NK-92 (cell line): ENCODE data around the gene FGGY.

Experiments
- DNase-seq: peaks from one replicate; lab custom pipeline; 2025; ENCODE audit not compliant: unreplicated experiment; lab: John Stamatoyannopoulos, UW

FGGY gene

DNA sequence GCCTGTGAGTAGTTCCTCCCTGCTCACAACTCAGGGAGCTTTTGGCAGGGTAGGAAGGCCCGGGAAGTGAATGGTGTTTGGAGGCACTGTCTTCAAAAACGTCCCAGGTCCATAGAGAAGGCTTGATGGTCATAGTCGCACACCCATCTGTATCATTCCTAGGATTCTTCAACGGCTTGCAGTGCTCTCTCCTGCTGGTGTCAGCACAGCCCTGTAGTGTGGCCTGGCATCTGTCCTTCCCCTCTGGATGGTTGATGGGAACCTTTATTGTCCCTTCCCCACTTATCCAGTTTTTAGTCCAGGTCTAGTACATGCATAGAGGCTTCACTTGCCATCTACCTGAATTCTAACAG is 375.0 kb downstream of the FGGY start:
- no peak for DNase-seq

DNA sequence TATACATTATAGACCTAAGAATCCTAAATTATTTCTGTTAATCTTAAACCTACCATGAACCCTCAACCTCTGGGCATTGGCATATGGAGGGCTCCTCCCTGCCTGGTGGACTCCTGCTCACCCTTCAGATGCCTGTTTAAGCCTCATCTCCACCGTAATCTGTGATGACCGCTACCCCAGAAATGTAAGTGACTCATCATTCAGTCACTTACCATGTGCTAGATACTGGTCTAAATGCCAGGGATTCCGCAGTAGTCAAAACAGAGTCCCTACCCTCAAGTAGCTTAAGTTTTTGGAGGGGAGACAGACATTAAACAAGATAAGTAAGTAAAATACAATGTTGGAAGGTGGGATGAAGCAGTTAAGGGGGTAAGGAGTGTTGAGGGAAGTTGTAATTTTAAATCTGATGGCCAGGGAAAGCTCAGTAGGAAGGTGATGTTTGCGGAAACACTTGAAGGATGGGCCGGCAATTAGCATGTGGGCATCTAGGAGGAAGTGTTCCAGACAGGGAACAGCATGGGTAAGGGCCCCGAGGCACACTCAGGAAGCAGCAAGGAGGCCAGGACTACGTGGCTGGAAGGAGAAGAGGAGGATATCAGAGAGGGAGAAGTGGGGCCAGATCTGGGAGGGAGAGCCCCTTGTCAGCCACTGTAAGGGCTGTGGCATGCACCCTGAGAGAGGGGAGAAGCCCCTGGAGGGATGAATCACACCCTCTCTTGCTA is 376.1 kb downstream of the FGGY start:
- no peak for DNase-seq

DNA sequence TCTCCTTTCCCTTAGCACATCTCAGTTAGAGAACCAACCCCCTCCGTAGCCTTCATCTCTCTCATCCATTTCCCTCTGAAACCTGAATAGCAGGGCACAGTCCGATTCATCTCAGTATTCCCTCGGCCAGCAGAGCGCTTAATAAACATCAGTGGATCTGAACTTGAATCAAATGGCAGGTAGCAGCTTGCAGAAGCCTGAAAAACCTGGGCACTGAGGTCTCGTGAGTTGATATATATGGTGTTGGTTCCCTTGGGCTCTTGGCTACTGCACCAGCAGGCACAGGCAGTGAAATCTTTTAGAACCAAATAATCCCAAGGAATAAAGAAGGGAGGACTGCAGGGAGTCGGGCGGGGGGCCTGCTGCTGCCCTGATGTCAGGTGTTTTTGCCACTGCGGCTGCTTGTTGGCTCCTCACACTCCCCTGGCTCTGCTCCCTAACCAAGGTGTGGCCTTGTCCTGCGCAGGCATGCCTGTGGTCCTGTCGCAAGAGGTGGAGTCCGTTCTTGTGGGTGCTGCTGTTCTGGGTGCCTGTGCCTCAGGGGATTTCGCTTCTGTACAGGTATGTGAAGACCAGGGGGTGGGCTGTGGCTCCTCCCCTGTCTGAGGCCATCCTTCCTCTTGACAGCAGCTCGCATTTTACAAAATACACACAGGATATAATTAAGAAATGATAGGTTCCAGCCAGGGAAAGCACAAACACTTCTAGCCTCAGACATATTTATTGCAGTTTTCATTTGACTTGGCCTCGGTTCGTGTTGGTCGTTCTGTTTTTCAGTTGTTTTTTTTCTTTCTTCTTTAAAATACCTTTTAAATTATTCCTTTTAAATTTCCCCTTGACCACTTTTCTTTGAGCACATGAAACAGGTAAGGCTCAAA is 376.9 kb downstream of the FGGY start:
- no peak for DNase-seq

DNA sequence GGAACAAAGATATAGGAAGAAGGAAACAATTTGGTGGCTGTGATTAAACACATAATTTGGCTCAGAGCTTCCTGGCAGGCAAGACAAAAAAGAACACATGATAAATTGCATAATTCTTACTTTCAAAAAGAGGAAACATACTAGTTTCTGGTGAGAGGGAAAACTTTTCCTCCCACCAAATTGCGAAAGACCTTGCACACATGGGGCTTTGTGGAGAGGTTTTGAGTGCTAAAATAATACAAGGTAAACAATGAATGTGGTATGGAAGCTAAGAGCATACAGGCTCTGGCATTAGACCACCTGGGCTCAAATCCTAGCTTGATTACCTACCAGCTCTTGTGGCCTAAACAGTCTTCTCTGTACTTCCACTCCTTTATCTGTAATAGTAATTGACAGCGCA is 377.7 kb downstream of the FGGY start:
- DNase-seq, result no peak

DNA sequence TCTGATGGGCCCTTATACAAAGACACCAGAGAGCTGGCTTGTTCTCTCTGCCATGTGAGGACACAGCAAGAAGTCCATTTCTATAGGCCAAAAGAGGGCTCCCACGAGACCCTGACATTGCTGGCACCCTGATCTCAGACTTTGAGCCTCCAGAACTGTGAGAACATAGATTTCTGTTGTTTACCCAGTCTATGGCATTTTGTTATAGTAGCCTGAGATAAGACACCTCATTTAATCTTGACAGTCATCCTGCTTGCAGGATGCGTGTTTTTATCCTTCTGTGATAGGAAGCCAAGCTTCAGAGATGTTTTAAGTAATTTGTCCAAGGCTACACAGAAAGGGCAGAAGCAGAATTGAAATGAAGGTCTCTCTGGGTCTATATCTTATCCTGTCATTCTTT is 379.0 kb downstream of the FGGY start:
- no peak for DNase-seq

DNA sequence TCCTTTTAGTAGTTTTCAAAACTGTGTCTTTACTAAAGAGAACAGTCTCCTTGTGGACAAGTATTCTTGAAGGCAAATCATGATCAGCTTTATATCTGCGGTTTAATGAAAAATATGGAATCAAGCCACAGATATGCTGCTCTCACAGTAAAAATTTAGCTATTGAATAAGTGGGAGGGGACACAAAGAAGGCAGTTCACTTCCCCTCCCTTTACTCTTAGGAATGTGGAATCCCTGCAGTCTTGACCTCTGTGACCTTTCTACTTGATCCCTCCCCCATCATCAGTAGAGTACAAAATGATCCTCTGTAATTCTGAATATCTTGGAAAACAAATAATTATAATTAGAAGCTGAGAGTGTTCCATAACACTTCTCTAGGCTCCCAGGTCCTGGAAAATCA is 381.1 kb downstream of the FGGY start:
- no peak for DNase-seq

DNA sequence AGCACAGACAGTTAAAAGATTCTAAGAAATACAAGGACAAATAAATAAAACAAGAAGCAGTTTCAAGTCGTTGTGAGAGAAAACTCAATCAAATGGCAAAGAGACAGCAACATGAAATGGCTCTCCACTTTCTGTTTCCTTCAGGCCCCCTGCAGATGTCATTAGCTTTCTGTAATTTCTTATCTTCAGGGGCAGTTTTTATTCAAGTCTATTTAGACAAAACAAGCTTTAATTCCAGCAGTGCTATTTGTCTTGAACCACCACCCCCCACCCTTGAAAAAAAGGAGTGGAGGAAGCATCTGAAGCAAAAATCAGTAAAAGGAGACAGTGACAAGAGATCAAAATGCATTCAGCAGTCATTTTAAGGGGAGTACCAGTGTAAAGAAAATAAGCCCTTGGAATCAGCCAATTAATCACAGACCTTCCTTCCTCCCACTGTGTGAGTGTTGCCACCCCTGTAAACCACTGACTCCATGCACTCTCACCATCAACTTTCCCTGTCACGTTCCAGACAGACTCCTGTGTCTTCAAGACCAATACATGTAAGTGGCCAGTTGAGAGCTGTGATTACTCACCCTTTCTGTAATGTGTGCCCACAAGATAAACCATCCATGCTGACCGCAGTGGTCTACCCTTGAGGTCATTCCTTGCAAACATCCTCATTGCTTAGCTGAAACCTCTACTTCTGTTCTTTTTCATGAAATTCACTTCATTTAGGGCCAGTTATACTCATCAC is 381.8 kb downstream of the FGGY start:
- DNase-seq, result no peak

DNA sequence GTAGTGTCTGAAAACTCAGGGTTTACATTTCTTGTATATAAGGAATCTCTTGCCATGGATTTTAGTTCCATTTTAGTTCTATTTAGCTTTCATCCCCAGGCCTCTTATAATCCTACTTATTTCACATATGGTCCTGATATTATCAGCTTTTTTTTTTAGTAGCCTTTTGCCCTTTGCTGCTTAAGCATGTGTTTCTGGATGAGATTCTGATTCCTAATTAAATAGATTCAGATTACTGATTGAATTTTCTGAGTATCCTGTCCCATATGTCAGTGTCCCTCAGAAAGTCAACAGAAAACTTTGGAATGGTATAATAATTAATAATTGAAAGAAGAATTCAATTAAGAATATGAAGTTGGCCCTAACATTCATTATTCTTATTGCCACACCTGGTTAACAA is 383.1 kb downstream of the FGGY start:
- DNase-seq, result no peak

DNA sequence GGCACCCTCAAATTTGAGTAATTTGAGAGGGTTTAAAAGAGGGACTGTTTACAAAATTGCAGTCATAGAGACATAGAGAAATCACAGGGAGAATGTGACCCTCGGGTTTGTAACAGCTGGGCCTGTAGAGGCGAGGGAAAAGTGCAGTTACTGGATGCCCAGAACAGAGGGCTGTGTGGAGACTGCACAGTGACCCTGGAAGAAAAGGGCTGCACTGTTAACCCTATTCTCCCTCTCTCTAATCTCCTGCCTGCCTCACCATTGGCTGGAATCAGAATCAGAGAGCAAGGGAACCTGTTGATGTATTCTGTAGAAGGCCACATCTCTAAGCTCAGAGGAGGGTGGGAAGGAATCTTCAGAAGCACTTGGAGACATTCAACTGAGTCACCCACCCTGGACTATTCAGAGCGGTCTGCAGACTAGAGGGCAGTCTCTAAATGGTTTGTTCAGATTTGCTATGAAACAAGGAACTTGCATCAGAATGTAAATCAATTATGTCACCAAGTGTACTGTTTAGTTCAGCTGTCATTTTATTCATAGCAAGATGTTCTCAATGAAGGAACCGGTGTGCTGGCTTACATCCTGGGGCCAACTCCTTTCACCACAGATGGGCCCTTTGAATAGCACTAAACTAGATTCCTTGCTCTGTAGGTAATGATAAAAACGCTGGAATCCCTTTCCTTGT is 385.6 kb downstream of the FGGY start:
- DNase-seq, result no peak

DNA sequence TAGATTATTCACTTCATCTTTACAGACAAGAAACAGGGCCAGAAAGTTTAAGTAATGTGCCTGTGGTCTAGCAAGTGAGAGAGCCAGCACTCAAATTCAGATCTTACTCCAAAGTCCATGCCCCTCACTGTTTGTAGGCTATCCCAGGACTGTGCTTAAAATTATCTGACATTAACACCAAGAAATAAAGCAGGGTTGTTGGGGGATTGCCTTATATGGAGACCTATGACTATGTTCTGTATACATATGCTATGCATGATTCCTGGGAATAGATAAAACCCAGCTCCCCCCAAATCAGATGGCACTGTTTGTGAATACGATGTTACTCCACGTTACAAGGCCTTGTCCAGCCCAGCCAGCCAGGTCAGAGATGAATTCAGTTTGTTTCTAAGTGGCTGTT is 386.3 kb downstream of the FGGY start:
- DNase-seq, result no peak

DNA sequence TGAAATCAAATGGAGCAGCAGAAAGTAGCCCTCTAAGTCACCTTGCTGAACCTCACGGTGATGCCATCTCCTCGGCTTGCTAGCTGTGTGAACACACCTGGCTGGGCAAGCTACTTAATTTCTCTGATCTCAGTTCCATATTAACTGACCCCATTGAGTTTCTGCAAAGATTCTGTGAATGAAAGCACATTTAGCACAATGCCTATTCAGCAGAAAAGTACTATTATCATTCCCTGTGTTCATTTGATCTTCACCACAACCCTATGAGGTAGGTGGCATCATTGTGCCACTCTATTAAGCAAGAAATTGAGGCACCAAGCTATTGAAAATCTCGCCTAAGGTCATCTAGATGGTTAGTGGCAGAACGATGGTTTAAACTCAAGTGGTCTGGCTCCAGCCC is 387.8 kb downstream of the FGGY start:
- DNase-seq, result no peak

DNA sequence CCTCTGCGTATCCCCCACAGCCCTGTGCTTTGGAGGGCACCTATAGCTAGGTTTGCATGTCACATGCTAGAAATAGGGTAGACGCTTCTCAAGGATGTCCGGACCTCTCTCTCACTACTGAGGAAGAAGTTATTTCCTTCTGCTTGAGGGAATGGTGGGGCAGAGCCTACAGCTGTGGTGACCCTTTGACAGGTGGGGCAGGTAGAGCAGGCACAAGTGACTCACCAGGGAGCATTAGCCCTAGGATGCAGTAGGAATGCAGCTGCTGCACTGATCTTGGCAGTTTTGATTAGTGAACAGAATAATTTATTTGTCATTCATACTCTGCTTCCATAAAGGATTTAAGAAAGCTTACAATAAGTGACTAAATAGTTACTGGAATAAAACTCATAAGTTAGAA is 388.2 kb downstream of the FGGY start:
- DNase-seq, result no peak

DNA sequence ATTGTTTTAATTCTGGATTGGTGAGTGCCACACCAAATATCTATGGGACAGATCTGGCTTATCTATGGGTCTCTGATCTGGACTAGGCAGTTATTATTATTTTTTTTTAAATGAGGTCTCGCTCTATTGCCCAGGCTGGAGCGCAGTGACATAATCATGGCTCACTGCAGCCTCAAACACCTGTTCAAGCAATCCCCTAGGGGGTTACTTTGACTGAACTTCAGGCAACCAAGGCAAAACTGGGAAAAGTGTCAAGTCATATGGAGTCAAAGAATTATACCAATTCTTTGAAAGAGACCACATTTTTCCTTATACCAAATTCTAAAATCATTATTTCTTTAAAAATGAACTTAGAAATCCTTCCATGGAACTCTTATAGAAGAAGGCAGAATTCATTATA is 388.8 kb downstream of the FGGY start:
- DNase-seq, result no peak

DNA sequence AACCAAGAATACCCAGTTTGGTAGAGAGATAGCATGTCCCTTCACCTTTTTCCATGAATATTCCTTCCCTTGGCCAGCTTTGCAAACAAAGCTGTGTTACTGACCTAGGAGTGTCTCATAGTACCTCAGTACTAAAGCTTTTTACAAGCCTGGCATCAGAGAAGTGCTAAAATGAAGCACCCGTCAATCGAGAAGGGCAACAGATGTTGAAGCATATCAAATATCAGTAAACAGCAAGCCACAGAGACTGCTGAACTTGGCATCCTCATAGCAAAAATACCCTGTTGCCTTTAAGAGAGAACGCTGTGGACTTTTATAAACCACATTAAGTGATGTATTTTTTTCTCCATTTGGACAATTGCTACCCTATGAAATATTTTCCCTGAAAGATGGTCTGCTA is 389.3 kb downstream of the FGGY start:
- no peak for DNase-seq

DNA sequence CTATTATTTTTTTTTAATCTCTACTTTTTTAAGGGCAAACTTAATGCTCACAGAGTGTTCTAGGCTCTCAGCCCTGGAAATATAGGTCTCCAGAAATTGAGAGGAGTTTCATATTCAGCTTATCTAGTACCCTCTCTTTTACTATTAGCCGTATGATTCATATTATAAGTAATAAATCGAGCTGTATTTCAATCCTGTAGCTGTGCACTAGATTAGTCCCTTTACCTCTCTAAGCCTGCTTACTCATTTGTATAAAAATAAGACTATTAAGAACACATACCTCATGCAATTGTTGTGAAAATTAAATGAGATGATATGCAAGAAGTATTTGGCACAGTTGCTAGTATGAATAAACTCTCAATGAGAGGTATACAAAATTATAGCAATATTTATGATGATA is 389.7 kb downstream of the FGGY start:
- no peak for DNase-seq

DNA sequence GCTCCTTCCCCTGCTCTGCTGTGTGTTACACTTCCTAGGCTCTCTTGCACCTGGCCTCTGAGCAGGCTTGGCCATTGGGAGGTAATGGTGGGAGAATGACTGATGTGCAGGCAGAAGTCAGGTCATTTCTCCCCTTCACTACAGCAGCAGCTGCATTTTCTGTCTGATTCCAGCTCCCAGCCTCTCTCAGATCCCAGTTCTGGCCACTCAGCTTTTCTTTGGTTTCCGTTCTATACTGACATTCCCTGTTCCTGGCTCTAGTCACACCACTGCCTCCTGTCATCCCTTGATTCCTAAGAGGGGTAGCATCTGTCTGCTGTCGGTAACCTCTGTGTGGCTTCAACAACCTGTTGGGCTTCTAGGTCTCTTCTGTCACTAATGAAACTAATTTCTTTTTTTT is 390.2 kb downstream of the FGGY start:
- no peak for DNase-seq

DNA sequence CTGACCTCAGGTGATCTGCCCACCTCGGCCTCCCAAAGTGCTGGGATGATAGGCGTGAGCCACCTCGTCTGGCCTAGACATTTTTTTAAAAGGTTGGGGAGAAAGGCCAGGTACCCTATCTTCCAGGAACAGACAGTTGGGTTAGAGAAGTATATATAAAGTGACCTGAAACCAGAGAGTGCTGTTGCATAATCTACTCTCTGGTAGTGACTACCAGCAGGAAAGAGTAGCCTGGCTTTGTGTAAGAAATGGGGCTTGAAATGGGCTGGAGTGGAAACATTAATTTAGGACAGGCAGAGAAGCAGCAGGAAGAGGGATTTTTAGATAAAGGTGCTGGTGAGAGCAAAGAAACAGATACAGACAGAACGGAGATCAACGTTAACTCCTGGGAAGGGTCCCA is 392.1 kb downstream of the FGGY start:
- no peak for DNase-seq

DNA sequence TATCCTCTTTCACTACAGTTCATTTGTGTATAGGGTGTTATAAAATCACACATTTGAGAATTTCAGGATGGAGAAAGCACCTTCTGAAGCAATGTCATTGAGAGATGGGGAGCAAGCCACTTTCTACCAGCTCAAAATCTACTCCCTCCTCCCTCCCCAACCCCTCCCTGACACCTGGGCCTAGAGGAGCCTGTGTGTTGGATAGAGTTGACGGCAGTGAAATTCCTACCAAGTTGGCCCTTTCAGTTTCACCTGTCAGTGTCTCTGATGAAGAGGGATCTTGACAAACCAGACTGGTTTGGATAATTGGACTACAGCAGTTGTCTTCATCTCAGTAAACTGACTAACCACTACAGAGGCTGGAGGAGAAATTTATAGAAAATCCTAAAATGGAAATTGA is 392.8 kb downstream of the FGGY start:
- no peak for DNase-seq

DNA sequence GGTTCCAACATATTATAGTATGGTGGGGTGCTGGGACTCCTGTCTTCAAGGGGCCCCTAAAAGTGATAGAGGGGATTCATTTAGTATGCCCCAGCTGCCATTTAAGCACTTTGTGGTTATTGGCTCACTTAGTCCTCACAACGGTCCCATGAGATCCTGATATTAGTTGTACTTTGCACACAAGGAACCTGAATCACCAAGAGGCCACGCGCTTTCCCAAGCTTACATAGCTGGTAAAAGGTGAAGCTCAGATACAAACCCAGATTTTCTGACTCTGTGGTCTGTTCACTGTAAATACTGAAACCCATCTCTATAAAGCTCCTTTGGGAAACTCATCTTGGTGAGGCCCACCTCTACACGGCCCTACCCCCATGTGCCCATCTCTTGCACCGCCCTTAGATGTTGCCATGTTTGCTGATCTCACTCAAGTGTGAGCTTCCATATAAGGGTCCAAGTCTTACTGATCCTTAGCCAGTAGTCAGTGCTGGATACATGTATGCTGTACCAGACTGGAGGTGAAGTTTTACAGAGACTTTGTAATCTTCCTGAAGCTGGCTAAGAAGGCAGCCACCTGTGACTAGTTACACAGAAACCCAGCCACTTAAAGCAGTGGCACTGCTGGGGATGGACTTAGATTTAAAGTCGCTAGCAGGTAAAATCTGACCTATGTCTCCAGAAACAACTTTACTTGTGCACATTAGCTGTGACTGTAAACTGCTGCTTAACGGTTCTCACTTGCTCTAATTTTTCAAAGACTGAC is 393.5 kb downstream of the FGGY start:
- no peak for DNase-seq

DNA sequence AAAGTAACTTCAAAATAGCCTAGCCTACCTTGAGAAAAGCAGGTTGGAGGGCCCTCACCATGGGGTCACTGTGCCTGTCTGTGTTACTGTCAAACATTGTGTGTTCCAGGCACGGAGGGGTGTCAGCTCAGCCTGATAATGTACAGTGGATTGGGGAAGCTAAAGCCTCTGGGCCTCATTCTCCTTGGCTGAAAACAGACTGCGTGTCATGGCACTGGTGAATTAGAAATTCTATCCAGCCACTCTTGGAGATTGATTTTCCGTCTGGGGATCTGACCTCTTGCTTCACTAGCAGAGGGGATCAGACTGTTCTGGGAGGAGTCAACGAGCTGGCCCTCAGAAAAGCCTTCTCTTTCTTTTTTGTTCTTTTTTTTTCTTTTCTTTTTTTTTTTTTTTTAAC is 394.4 kb downstream of the FGGY start:
- no peak for DNase-seq

DNA sequence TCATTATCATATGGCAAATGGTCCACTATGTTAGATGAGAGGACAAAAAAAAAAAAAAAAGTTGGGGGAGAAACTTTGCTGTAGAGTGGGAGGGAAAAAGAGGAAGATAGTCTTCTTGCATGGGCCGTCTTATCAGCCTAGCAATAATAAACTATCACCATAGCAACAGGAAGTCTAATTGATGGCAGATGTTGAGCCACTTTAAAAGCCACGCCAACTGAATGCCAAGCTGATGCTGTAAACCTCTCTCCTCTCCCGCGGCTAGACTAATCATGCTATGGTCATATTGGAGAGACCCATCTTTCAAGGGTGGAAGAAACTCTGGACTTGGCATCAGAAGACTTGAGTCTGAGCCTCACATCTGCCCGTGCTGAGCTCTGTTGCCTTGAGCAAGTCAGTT is 395.7 kb downstream of the FGGY start:
- no peak for DNase-seq
